ENCODE measurements around the gene FAM168A. TPM values are rescaled to one million over a fixed set of nuclear protein-coding genes. Genes with fewer than 3 reads are reported as not detected.
"Not testable (repeated sequence)": the region's sequence is repeated elsewhere in the genome, so short reads cannot be mapped to it uniquely, and the experiment has no call there.

FAM168A gene
- total RNA-seq, 2 donors from 2014 or later, result 15.2 to 17.2 TPM

DNA sequence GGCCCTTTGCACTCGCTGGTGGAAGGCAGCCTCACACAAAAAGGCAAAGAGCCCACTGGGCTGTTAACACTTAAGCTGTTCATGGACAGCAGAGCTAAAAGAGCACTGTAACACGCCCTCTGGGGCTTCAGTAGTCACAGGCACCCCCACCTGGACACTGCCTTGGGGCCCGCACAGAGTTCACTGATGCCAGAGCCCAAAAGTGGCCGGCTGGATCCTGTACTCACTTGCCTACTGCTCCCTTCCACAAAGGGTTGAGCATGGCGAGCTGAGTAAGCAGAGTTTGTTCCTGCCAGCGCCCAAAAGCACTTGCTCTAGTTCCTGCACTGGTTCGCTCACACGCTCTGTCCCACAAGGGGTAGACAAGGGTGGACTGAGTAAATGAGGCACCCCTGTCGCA, 142.9 kb downstream of the FAM168A start:
- Mint-ChIP-seq H3K27ac (no peak overlapping the region), H3K4me1 (ENCODE audit: low read depth in 2 of 2) (peaks cover 0 to 2% of the 10 kb centered on the region in 2 donors), H3K9me3 (no peaks in the 10 kb centered on the region), H3K4me3 (no peak overlapping the region), H3K36me3 (no peaks in the 10 kb centered on the region), H3K27me3 (no peaks in the 10 kb centered on the region)
- ATAC-seq, result no peak
- no peak for DNase-seq (ENCODE audit: low spot score)

GRCh38 chr11:73453562-73453961, 144.3 kb downstream of the FAM168A start:
- Mint-ChIP-seq H3K4me1 (ENCODE audit: low read depth in 2 of 2) (peaks cover 0 to 2% of the 10 kb centered on the region in 2 donors), H3K4me3 (no peak overlapping the region), H3K9me3 (no peaks in the 10 kb centered on the region)

GRCh38 chr11:73452726-73453125, 145.2 kb downstream of the FAM168A start:
- no peak for ATAC-seq

More at GRCh38 chr11:73453562-73453961, 144.3 kb downstream of the FAM168A start:
- Mint-ChIP-seq H3K27ac (no peak overlapping the region), H3K27me3 (no peaks in the 10 kb centered on the region), H3K36me3 (no peaks in the 10 kb centered on the region)
- ATAC-seq (no peak), DNase-seq (ENCODE audit: low spot score) (no peak)

GRCh38 chr11:73451896-73452295, 146.0 kb downstream of the FAM168A start:
- Mint-ChIP-seq H3K9me3 (no peaks in the 10 kb centered on the region), H3K4me3 (no peak overlapping the region), H3K36me3 (no peaks in the 10 kb centered on the region), H3K27me3 (no peaks in the 10 kb centered on the region), H3K27ac (no peak overlapping the region), H3K4me1 (ENCODE audit: low read depth in 2 of 2) (peaks cover 4 to 5% of the 10 kb centered on the region in 2 donors)
- ATAC-seq (no peak), DNase-seq (ENCODE audit: low spot score) (no peak)

More at GRCh38 chr11:73452726-73453125, 145.2 kb downstream of the FAM168A start:
- no peak overlapping the region for H3K4me3 Mint-ChIP-seq
- DNase-seq (ENCODE audit: low spot score), result no peak
- no peaks in the 10 kb centered on the region for H3K9me3 Mint-ChIP-seq
- H3K27ac Mint-ChIP-seq, result no peak overlapping the region
- no peaks in the 10 kb centered on the region for H3K27me3 Mint-ChIP-seq
- no peaks in the 10 kb centered on the region for H3K36me3 Mint-ChIP-seq
- peaks cover 0 to 2% of the 10 kb centered on the region in 2 donors for H3K4me1 Mint-ChIP-seq (ENCODE audit: low read depth in 2 of 2)

DNA sequence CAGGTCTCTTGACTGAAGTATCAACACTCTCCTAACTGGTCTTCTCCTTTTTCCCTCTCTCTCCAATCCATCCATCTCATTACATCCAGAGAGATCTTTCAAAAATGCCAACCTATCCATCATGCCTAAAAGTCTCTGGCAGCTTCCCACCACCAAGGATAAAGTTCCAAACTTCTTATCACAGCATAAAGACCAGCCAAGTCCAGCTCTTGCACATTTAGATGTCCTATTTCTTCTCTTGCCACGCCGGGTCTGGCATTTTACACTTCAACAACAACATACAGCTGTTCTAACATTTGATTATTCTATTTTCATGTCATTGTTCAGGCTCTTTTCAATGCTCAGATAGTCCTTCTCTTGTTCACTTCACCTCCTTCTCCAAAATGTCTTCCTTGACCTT, 151.1 kb downstream of the FAM168A start:
- Mint-ChIP-seq H3K36me3 (no peaks in the 10 kb centered on the region), H3K27ac (peak overlapping the region in 1 of 2 donors; percentile 3), H3K27me3 (no peaks in the 10 kb centered on the region), H3K4me1 (ENCODE audit: low read depth in 2 of 2) (peaks cover 8 to 10% of the 10 kb centered on the region in 2 donors), H3K4me3 (no peak overlapping the region), H3K9me3 (no peaks in the 10 kb centered on the region)
- ATAC-seq, result no peak
- DNase-seq (ENCODE audit: low spot score), result no peak

GRCh38 chr11:73445980-73446379, 151.9 kb downstream of the FAM168A start:
- ATAC-seq (no peak), DNase-seq (ENCODE audit: low spot score) (no peak)
- Mint-ChIP-seq H3K9me3 (no peaks in the 10 kb centered on the region), H3K36me3 (no peaks in the 10 kb centered on the region), H3K27me3 (no peaks in the 10 kb centered on the region), H3K4me3 (no peak overlapping the region), H3K4me1 (ENCODE audit: low read depth in 2 of 2) (peaks cover 8 to 10% of the 10 kb centered on the region in 2 donors), H3K27ac (no peak overlapping the region)

DNA sequence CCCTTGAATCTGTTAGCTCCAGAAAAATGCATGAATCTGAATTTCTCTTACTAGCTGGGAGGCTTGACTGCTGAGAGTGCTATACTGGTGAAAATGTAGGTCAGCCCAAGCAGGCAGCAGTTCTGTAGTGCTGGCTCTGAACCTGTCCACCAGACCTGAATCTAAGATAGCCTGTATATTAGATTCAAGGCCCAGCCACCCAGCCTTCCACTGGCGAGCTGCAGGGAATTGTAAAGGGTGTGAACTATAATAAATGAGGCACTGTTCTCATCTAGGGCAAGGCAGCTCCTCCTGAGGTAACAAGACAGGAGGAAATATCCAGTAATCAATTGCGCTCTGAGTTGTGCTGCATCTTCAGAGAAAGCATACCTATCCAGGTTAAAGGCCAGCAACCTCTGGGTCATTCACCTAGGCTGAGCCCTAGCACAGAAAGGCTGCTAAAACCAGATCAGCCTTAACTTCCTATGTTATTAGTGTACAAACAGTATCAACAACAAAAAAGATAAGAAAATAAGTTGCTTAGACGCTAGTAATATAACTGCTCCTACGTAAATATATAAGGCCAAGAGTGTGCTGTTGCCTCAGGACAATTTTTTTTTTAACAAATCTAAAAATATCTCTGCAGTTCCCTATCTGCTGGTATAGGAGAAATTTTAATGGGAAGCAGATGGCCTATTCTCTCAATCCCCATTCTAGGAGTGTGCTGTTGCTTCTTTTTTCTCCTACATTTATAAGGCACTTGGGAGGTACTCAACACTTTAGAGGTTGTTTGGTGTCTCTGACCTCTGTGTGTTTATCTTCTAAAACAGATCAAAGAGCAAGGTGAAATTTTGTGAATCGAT, 158.7 kb downstream of the FAM168A start:
- Mint-ChIP-seq H3K9me3 (no peaks in the 10 kb centered on the region), H3K27me3 (no peaks in the 10 kb centered on the region), H3K4me3 (no peak overlapping the region), H3K36me3 (no peaks in the 10 kb centered on the region), H3K4me1 (ENCODE audit: low read depth in 2 of 2) (peaks cover 0 to 3% of the 10 kb centered on the region in 2 donors), H3K27ac (no peak overlapping the region)
- DNase-seq (ENCODE audit: low spot score) (no peak), ATAC-seq (no peak)

DNA sequence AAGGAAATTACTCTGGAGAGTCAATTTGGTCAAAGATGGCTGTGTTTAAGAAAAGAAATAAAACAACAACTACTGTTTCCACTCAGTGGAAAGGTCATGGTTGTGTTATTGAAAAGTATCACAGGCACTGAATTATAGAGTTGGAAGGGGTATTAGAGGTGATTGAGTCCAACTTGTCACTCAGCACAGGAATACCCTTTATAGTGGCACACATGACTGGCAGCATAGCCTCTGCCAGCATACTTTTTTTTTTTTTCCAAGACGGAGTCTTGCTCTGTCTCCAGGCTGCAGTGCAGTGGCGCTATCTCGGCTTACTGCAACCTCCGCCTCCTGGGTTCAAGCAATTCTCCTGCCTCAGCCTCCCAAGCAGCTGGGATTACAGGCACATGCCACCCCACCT, 161.1 kb downstream of the FAM168A start:
- not testable (repeated sequence) for H3K9me3 Mint-ChIP-seq; H3K27me3 Mint-ChIP-seq; H3K36me3 Mint-ChIP-seq; H3K4me1 Mint-ChIP-seq (ENCODE audit: low read depth in 2 of 2); DNase-seq (ENCODE audit: low spot score); ATAC-seq; H3K4me3 Mint-ChIP-seq; H3K27ac Mint-ChIP-seq

DNA sequence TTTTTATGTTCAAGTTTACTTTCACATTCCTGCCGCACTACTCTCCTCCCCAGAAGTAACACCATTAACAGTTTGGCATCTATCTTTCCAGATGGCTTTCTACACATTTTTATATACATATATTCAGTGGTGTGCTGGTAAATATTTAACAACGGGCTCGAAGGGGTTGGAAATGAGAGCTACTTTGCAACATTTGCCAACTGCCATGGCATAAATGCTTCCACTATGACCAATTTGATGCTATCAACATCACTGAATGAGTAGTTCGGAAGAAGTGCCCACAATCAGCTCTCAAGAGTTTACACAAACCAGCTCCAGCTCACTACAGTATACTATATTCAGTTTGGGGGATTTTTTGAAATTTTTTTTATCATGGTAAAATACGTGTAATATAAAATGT, 166.5 kb downstream of the FAM168A start:
- no peak overlapping the region for H3K4me3 Mint-ChIP-seq
- H3K9me3 Mint-ChIP-seq, result no peaks in the 10 kb centered on the region
- no peak for DNase-seq (ENCODE audit: low spot score)
- H3K27me3 Mint-ChIP-seq, result no peaks in the 10 kb centered on the region
- no peak for ATAC-seq
- H3K36me3 Mint-ChIP-seq, result no peaks in the 10 kb centered on the region
- peaks cover 0 to 4% of the 10 kb centered on the region in 2 donors for H3K4me1 Mint-ChIP-seq (ENCODE audit: low read depth in 2 of 2)
- no peak overlapping the region for H3K27ac Mint-ChIP-seq

- H3K4me3 Mint-ChIP-seq, result no peak overlapping the region
- H3K9me3 Mint-ChIP-seq, result no peaks in the 10 kb centered on the region
- DNase-seq (ENCODE audit: low spot score), result no peak
- ATAC-seq, result no peak
- H3K4me1 Mint-ChIP-seq (ENCODE audit: low read depth in 2 of 2), result peaks cover 0 to 4% of the 10 kb centered on the region in 2 donors
- no peaks in the 10 kb centered on the region for H3K36me3 Mint-ChIP-seq
- H3K27ac Mint-ChIP-seq, result no peak overlapping the region
- no peaks in the 10 kb centered on the region for H3K27me3 Mint-ChIP-seq
Measured at GRCh38 chr11:73430326-73430725, 167.6 kb downstream of the FAM168A start.

- H3K4me1 Mint-ChIP-seq (ENCODE audit: low read depth in 2 of 2), result peaks cover 0 to 4% of the 10 kb centered on the region in 2 donors
- no peaks in the 10 kb centered on the region for H3K36me3 Mint-ChIP-seq
- H3K9me3 Mint-ChIP-seq, result no peaks in the 10 kb centered on the region
- H3K4me3 Mint-ChIP-seq, result no peak overlapping the region
- ATAC-seq, result no peak
- DNase-seq (ENCODE audit: low spot score), result no peak
- H3K27ac Mint-ChIP-seq, result no peak overlapping the region
- H3K27me3 Mint-ChIP-seq, result no peaks in the 10 kb centered on the region
Measured at GRCh38 chr11:73429121-73429750, 168.7 kb downstream of the FAM168A start.

- DNase-seq (ENCODE audit: low spot score) (no peak), ATAC-seq (no peak)
- Mint-ChIP-seq H3K27me3 (no peaks in the 10 kb centered on the region), H3K9me3 (no peaks in the 10 kb centered on the region), H3K27ac (no peak overlapping the region), H3K4me3 (no peak overlapping the region), H3K4me1 (ENCODE audit: low read depth in 2 of 2) (peaks cover 0 to 4% of the 10 kb centered on the region in 2 donors), H3K36me3 (no peaks in the 10 kb centered on the region)
Measured at GRCh38 chr11:73428699-73429098, 169.2 kb downstream of the FAM168A start.

DNA sequence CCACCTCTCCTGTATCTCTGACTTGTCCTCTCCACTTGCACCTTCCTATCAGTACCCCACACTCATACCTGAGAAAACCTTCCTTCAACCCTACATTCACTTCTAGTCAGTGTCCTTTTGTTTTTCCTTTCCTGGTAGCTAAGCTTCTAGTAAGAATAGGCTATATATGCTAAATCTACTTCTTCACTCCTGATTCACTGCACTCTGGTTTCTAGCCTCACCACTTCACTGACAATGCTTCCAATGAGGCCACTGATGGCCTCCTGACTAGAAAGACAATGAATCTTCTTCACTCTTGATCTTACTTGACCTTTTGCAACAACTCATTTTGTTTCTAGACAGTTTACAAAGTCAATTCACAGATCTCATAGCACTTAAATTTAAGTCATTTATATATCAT, 169.7 kb downstream of the FAM168A start:
- no peak overlapping the region for H3K4me3 Mint-ChIP-seq
- DNase-seq (ENCODE audit: low spot score), result no peak
- H3K4me1 Mint-ChIP-seq (ENCODE audit: low read depth in 2 of 2), result peaks cover 0 to 4% of the 10 kb centered on the region in 2 donors
- H3K36me3 Mint-ChIP-seq, result no peaks in the 10 kb centered on the region
- no peak overlapping the region for H3K27ac Mint-ChIP-seq
- no peak for ATAC-seq
- no peaks in the 10 kb centered on the region for H3K9me3 Mint-ChIP-seq
- no peaks in the 10 kb centered on the region for H3K27me3 Mint-ChIP-seq

DNA sequence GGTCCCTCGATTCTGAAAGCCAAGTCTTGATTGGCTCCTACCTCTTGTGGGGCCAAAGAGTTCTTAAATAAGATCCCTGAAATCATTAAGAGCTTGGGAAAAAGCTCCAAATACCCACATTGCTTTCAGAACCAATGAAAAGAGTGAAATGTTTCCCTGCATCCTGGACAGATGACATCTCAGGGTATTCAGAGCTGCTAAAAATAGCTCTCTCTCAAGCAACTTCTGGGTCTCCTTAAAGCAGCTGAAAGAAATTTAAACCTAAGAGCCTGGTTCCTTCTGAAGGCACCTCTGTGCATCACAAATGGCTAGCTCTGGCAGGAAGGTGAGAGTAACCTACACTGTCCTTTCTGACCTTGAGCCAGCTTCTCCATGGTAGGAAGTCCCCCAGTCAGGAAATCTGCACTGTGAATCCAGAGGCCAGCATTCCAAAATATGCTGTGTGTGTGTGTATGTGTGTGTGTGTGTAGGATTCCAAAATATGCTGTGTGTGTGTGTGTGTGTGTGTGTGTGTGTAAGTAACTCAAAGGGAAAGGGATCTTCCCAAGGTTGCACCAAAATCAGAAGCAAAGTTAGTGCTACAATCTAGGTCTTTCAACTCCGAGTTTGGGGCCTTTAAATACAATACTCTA, 171.6 kb downstream of the FAM168A start:
- no peak overlapping the region for H3K27ac Mint-ChIP-seq
- H3K4me1 Mint-ChIP-seq (ENCODE audit: low read depth in 2 of 2), result peaks cover 0 to 6% of the 10 kb centered on the region in 2 donors
- no peak for DNase-seq (ENCODE audit: low spot score)

More for the DNA sequence above, 171.6 kb downstream of the FAM168A start:
- H3K4me3 Mint-ChIP-seq, result no peak overlapping the region
- ATAC-seq, result no peak
- no peaks in the 10 kb centered on the region for H3K27me3 Mint-ChIP-seq
- H3K36me3 Mint-ChIP-seq, result no peaks in the 10 kb centered on the region
- no peaks in the 10 kb centered on the region for H3K9me3 Mint-ChIP-seq

All from natural killer cell treated with Interleukin-12 subunit alpha and Interleukin-12 subunit beta and Interleukin-15 and Interleukin-18, amount 100 ng/mL, for 72 hours (primary cell).